ENCODE results near the gene PVR.

DNA sequence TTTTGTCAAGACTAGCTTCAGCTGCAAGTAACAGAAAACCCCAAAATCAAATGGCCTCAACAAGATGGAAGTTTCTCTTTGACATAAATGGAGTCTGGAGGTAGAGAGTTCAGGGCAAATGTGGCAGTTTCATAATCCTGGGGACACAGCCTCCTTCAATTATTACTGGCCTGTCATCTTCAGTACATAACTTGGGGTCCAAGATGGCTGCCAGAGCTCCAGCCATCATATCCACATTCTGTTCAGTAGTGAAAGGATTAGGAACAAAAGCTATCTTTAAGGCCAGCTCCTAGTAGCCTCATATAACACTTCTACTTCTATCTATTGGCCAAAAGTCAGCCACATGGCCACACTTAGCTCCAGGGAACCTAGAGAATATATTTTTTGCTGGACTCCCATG is 45.4 kb upstream of the PVR start:
- TF ChIP-seq, protein P1, sequence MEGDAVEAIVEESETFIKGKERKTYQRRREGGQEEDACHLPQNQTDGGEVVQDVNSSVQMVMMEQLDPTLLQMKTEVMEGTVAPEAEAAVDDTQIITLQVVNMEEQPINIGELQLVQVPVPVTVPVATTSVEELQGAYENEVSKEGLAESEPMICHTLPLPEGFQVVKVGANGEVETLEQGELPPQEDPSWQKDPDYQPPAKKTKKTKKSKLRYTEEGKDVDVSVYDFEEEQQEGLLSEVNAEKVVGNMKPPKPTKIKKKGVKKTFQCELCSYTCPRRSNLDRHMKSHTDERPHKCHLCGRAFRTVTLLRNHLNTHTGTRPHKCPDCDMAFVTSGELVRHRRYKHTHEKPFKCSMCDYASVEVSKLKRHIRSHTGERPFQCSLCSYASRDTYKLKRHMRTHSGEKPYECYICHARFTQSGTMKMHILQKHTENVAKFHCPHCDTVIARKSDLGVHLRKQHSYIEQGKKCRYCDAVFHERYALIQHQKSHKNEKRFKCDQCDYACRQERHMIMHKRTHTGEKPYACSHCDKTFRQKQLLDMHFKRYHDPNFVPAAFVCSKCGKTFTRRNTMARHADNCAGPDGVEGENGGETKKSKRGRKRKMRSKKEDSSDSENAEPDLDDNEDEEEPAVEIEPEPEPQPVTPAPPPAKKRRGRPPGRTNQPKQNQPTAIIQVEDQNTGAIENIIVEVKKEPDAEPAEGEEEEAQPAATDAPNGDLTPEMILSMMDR (IDR thresholded peaks at IDR 0.05) = no peak
- TF ChIP-seq KAT7 (CRISPR knock-in tag; IDR thresholded peaks at IDR 0.05; ENCODE audit: borderline replicate concordance) (no peak), ZNF416 (CRISPR knock-in tag; IDR thresholded peaks at IDR 0.05) (no peak), NR3C1 (CRISPR knock-in tag; conservative IDR thresholded peaks at IDR 0.05; ENCODE audit: low read depth) (no peak), TEAD4 (CRISPR knock-in tag; IDR thresholded peaks at IDR 0.05) (no peak)
- TF ChIP-seq, protein P2, sequence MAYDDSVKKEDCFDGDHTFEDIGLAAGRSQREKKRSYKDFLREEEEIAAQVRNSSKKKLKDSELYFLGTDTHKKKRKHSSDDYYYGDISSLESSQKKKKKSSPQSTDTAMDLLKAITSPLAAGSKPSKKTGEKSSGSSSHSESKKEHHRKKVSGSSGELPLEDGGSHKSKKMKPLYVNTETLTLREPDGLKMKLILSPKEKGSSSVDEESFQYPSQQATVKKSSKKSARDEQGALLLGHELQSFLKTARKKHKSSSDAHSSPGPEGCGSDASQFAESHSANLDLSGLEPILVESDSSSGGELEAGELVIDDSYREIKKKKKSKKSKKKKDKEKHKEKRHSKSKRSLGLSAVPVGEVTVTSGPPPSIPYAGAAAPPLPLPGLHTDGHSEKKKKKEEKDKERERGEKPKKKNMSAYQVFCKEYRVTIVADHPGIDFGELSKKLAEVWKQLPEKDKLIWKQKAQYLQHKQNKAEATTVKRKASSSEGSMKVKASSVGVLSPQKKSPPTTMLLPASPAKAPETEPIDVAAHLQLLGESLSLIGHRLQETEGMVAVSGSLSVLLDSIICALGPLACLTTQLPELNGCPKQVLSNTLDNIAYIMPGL (CRISPR knock-in tag; IDR thresholded peaks at IDR 0.05) = no peak
- TF ChIP-seq, protein P3, sequence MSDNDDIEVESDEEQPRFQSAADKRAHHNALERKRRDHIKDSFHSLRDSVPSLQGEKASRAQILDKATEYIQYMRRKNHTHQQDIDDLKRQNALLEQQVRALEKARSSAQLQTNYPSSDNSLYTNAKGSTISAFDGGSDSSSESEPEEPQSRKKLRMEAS (CRISPR knock-in tag; IDR thresholded peaks at IDR 0.05) = no peak
- TF ChIP-seq, protein P4, sequence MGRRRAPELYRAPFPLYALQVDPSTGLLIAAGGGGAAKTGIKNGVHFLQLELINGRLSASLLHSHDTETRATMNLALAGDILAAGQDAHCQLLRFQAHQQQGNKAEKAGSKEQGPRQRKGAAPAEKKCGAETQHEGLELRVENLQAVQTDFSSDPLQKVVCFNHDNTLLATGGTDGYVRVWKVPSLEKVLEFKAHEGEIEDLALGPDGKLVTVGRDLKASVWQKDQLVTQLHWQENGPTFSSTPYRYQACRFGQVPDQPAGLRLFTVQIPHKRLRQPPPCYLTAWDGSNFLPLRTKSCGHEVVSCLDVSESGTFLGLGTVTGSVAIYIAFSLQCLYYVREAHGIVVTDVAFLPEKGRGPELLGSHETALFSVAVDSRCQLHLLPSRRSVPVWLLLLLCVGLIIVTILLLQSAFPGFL (CRISPR knock-in tag; IDR thresholded peaks at IDR 0.05; ENCODE audit: borderline replicate concordance) = no peak
